Astrocyte of the cerebellum (primary cell): ENCODE results near the gene RAD51B.

Source experiments
- DNase-seq: peaks from one replicate; pipeline ENCODE4 v3.0.0-alpha.2; 2011; ENCODE audit warnings: low read depth
- H3K4me3 ChIP-seq: 2 replicates; pipeline ENCODE4 v1.5.1; 2011; ENCODE audit warnings: mild to moderate bottlenecking, low read depth, low read length, moderate library complexity
- CTCF ChIP-seq: IDR thresholded peaks from 2 replicates; pipeline ENCODE4 v1.5.1; 2012; ENCODE audit warnings: low read length, low read depth, moderate library complexity, mild to moderate bottlenecking; ENCODE audit errors: missing control alignments
- in situ Hi-C: cut with HindIII; loops from 2 replicates; pipeline ENCODE4 v1.10.0; 2017; ENCODE audit warnings: low sequenced_read_pairs

The RAD51B gene

GRCh38 chr14:68726093-68726695, 906.6 kb downstream of the RAD51B start:
- TF ChIP-seq CTCF, result no peak
- DNase-seq, result no peak
- H3K4me3 ChIP-seq, result no peak overlapping the region
- in situ Hi-C loops, result no loop called here

GRCh38 chr14:68727315-68728047, 907.9 kb downstream of the RAD51B start:
- in situ Hi-C loops, result no loop called here
- H3K4me3 ChIP-seq, result no peak overlapping the region
- DNase-seq, result no peak
- no peak for TF ChIP-seq CTCF

GRCh38 chr14:68728342-68729106, 908.9 kb downstream of the RAD51B start:
- H3K4me3 ChIP-seq, result no peak overlapping the region
- in situ Hi-C loops, result no loop called here
- TF ChIP-seq CTCF, result no peak
- DNase-seq, result no peak

GRCh38 chr14:68729556-68729955, 910.0 kb downstream of the RAD51B start:
- no peak for TF ChIP-seq CTCF
- H3K4me3 ChIP-seq, result no peak overlapping the region
- no peak for DNase-seq
- in situ Hi-C loops, result no loop called here

GRCh38 chr14:68730348-68730747, 910.8 kb downstream of the RAD51B start:
- in situ Hi-C loops, result no loop called here
- no peak for DNase-seq
- no peak overlapping the region for H3K4me3 ChIP-seq
- TF ChIP-seq CTCF, result no peak

- no peak for TF ChIP-seq CTCF
- no peak for DNase-seq
- in situ Hi-C loops, result no loop called here
- H3K4me3 ChIP-seq, result no peak overlapping the region
Measured at GRCh38 chr14:68730811-68731425, 911.3 kb downstream of the RAD51B start.
